ENCODE results near the gene MAP3K21. TPM values are rescaled to one million over a fixed set of nuclear protein-coding genes. Genes with fewer than 3 reads are reported as not detected.

The MAP3K21 gene
- total RNA-seq, 1 donor from 2014 or later: 0.53 TPM

DNA sequence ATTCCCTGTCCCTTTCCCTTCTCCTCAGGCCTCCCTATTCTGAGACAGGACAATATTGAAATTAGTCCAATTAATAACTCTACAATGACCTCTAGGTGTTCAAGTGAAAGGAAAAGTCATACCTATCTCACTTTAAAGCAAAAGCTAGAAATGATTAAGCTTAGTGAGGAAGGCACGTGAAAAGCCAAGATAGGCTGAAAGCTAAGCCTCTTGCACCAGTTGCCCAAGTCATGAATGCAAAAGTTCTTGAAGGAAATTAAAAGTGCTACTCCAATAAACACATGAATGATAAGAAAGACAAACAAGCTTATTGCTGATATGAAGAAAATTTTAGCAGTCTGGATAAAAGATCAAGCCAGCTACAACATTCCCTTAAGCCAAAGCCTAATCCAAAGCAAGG, 3.8 kb upstream of the MAP3K21 start:
- DNase-seq (ENCODE audit: extremely low read depth, low read depth, low spot score): no peak

DNA sequence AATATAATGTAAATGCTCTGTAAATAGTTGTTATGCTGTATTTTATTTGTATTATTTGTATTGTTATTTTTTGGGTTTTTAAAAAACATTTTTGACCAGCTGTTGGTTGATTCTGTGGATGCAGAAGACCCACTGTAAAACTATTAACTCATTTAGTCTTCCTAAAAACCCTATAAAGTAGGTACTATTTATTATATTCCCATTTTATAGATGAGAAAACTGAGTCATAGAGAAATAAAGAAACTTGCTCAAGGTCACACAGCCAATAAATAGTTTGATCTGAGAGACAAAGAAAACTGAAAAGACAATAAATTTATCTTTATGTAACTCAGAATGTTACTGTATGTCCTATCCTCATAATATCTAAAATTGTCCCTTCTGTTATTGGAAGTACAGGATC, 1.2 kb upstream of the MAP3K21 start:
- no peak for DNase-seq (ENCODE audit: extremely low read depth, low read depth, low spot score)

DNA sequence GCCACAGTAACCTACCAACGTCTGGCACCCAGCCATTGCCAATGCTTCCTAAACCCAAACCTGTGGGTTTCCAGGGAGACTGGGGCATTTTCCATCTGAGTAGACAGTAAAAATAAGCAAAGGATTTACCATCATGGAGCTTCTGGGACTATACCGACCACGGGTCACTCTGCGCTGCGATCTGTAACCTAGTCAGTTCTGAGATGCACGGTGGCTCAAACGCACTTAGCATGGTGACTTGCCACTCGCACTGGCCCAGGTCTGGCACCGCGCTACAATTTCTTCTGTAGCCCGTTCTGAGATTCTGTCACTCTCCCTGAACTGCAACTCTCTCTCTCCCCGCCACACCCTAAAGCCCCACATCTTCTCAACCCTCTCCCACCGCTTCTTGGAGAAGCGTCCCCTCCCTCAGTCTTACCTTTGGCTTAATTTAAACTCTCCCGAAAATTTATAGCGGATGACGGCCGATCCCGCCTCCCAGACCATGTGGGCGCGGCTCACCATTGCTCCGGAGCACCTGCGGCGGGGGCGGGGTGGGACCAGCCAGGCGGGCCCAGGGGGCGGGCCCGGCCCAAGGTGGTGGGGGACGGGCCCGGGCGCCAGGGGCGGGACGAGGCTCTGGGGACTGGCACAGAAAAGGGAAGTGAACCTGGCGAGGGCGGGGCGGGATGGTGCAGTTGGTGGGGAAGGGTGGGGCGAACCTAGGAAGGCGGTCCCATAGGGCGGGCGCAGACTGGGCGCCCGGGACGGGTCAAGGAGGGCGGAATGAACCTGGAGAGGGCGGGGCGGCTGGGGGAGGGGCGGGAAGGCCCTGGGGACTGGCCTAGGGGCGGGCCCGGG, 493 bp upstream of the MAP3K21 start:
- DNase-seq (ENCODE audit: extremely low read depth, low read depth, low spot score): no peak

DNA sequence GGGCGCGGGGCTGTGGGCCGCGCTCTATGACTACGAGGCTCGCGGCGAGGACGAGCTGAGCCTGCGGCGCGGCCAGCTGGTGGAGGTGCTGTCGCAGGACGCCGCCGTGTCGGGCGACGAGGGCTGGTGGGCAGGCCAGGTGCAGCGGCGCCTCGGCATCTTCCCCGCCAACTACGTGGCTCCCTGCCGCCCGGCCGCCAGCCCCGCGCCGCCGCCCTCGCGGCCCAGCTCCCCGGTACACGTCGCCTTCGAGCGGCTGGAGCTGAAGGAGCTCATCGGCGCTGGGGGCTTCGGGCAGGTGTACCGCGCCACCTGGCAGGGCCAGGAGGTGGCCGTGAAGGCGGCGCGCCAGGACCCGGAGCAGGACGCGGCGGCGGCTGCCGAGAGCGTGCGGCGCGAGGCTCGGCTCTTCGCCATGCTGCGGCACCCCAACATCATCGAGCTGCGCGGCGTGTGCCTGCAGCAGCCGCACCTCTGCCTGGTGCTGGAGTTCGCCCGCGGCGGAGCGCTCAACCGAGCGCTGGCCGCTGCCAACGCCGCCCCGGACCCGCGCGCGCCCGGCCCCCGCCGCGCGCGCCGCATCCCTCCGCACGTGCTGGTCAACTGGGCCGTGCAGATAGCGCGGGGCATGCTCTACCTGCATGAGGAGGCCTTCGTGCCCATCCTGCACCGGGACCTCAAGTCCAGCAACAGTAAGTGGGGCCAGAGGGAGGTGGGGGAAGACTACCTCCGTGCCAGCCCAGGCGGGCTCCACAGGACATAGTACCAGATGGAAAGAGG, 808 bp downstream of the MAP3K21 start:
- DNase-seq (ENCODE audit: extremely low read depth, low read depth, low spot score): no peak

DNA sequence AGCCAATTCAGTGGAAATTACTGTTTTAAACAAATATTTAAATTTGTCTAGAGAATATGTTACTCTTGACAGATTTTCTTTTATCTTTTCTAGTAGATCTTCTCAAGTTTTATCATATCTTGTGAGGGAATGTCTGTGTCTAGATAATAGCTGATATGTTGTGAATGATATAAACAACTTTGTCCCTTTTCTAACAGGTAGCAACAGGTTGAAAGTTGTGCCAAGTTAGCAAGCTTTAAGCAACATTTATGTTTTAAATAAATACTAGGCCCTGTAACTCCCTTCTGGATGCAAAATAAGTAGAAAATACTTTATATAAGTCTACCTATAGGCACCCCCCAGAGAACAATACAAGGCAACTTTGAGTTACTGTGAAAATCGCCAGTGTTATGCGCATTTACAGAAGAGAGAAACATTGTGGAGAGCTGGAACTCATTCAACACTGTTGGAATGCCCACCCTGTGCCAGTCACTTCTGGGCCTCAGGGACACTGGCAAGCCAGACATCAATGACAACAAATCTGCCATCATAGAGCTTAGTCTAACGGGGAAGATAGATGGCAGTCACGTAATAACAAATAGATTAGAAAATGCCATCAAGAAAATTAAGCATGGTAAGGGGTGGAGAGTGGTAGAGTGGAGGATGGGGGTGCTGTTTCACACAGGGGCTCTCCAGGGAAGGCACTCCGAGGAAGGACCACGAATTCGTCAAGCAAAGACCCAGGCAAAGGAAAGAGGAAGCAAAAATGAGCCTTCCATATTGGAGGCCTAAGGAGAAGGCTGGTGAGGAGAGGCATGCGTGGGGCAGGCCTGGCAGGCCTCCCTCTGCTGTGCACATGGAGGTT, 4.4 kb downstream of the MAP3K21 start:
- DNase-seq (ENCODE audit: extremely low read depth, low read depth, low spot score): no peak

DNA sequence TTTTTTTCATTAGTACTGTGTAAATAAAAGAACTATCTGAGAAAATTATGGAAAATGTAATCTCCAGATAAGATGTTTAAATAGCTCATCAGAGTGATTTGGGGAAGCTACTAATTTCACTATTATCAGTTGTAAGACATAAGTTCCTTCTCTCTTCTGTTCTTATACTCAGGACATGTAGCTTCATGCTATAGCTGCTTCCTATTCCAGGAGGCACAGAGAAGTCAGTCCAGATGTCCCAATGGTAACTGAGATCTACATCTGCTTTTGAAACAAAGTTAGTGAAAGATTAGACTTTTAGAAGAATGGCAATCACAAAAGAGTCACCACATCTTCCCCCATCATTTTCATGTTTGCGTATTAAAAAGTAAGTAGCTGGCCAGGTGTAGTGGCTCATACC, 5.6 kb downstream of the MAP3K21 start:
- DNase-seq (ENCODE audit: extremely low read depth, low read depth, low spot score): no peak

DNA sequence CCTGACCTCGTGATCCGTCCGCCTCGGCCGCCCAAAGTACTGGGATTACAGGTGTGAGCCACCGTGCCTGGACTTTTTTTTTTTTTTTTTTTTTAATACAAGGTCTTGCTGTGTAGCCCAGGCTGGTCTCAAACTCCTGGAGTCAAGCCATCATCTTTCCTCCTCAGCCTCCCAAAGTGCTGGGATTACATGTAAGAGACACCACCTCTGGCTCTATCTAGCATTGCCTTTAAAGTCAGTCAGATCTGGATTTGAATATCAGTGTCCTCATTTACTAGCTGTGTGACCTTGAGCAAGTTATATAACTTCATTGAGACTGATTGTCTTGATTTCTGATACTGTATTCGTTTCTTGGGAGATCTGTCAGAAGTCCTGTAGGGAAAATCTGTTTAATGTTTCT, 6.6 kb downstream of the MAP3K21 start:
- no peak for DNase-seq (ENCODE audit: extremely low read depth, low read depth, low spot score)

DNA sequence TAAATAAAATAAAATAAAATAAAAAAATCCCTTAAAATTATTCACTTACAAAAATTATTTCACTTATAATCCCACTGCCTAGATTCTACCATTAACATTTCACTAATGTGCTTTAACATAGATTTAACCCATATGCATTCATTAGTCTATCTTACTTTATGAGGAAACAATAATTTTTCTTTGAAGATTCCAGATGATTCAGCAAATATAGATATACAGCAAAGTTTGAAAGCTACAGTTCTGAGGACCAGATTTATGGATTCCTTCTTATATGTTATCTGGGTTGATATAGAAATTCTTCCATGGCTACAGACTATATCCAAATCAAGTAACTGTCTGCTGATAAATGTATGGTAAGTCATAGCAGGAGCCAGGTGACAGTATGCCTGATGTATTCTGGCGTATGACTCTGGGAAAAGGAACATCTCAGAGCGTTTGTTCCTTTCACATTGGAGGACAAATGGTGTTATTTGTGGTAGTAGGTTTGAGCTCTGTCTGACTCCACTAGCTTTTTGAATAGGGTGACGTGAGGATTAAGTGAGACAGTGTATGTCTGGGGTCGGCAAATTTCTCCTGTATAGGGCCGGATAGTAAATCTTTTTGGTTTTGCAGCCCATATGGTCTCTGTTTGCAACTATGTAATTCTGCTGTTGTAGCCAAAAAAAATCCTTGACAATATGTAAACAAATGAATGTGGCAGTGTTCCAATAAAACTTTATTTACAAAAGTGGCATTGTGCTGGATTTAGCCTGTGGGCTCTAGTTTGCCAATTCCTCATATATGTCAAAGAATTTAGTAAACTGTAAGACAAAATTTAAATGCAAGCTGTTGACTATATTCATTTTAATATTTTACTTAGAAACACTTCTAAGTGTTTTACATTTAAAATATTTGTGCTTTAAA, 9.3 kb downstream of the MAP3K21 start:
- DNase-seq (ENCODE audit: extremely low read depth, low read depth, low spot score): no peak

DNA sequence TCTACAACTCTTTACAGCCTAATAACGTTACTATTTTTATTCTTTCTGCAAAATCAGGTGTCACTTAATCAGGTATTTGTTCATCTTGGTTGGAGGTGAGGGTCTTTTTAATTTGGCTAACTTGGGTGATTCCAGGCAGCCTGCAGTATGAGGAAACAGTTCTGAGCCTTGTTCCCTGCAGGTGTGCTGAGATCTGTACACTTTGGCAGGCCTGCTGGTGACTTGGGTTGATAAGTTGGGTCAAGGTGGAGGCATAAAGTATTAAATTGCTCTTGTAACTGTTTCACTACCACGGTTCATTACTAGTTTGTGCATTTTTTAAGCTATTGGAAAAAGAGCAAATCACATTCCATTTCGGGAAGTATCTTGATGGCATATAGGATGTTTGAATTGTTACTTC, 10.0 kb downstream of the MAP3K21 start:
- no peak for DNase-seq (ENCODE audit: extremely low read depth, low read depth, low spot score)

DNA sequence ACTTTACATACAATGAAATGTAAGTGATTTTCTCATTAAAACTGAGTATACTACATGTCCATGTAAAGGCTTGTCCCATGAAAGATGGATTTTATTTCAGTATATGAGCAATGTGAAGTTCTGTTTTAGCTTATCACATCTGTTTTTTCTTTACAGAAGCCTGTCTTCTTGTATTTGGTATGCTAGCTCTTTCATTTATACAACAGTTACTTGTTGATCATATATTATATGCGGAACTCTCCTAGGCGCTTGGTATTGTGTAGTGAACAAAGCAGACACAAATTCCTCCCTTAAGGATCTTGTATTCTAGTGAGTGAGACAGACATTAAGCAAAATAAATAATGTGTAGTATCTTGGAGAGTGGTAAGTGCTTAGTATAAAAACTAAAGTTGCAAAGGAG, 10.6 kb downstream of the MAP3K21 start:
- no peak for DNase-seq (ENCODE audit: extremely low read depth, low read depth, low spot score)

DNA sequence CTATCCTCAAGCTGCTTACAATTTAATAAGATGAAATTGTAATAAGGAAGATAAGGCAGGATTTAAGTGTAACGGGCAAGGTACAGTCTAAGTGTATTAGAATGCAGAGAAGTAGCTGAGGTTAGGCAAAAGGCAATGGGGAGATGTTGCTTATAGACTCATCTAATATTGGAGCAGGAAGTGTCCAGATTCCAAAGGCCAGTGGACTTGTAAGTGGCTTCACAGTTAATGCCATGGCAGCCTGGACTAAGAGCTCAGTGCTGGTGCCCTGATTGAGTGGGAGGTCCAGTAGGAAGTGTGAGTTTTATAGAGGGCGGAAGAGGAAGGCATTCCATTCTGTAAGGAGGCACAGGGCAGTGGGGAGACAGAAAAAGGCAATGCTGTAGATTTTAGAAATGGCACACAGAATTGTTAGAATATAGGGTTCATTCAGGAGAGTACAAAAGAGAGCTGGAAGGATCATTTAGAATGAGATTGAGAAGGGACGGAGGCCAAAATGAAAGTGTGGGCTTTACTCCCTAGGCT, 12.6 kb downstream of the MAP3K21 start:
- no peak for DNase-seq (ENCODE audit: extremely low read depth, low read depth, low spot score)

DNA sequence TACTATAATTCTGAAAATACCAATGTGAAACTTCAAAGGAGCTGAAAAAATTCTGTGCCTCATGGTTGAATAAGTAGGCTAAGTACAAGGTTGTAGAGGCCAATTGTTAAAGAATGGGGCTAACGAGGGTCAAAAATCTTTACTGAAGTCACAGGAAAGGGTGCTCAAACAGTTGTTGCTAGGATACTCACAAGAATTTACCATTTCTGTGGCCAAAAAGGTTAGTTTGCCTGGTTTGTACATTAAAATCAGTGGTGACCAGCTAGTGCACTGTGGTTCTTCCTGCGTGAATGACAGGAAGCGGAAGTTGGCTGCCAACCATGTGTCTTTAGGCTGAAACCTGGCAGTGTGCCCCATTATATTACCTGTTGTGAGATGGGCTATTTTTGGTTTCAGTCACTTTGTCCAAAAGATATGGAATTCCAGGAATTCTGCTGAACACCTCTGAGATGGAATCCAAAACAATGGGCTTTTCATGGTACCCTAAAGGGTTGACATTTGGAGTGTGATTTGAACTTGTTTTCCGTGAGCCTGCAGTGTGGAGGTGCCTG, 13.5 kb downstream of the MAP3K21 start:
- DNase-seq (ENCODE audit: extremely low read depth, low read depth, low spot score): no peak

DNA sequence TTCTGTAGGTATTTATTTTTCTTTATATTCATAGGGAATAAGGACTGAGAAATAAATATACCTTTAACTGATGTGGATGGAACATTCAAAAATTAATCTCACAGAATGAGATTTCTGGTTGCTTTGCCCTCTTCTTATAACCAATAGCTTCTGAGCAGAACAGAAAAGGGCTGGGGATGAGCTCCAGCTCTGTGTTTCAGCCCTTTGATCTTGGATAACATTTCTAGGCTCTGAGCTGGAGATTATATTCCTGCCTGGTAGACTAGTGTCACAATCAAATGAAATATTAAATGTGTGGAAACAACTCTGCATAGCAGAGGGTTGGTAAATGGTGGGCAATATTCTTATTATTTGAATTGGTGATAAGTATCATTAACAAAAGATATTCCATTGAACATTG, 14.6 kb downstream of the MAP3K21 start:
- DNase-seq (ENCODE audit: extremely low read depth, low read depth, low spot score): no peak

DNA sequence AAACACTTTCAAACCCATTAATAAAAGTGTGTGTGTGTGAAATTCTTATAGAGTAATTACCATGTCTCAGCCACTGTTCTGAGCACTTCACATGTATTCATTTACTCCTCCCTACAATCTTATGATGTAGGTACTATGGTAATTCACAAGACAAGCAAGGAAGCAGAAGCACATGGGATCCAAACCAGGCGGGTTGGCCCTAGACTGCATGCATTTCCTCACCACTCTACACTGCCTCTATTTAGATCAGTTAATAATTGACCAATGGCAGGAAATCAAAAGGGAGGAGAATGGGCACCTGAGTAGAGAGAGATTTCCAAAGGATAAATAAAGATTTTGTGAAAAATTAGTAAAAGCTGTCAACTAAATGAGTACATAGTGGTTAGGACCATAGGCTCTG, 15.7 kb downstream of the MAP3K21 start:
- no peak for DNase-seq (ENCODE audit: extremely low read depth, low read depth, low spot score)

DNA sequence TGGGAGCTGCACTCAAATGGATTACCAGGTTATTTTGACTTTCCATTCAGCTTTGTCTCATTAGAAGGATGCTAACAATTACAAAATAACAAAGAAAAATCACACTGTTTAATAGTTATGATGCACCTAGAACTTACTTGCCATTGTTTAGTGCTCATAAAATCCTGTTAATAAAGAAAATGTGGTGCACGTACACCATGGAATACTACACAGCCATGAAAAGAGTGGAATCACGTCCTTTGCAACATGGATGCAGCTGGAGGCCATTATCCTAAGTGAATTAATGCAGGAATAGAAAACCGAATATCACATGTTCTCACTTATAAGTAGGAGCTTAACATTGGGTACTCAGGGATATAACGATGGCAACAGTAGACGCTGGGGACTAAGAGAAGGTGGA, 19.8 kb downstream of the MAP3K21 start:
- no peak for DNase-seq (ENCODE audit: extremely low read depth, low read depth, low spot score)

DNA sequence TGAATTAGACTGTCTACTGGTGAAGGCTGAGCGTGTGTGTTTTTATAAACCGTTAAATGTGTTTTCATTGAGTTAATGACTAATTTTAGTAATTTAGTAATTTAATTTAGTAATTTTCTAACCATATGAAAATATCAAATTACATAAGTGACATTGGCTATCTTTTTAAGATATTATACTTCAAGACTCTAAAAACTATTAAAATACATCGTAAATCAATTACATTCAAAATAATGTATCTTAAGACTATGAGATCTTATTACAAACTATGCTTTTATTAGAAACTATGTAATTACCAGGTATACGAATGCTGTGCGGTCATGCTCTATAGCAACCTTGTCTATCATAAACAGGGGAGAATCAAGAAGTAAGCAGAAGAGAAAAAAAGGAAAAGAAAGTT, 21.6 kb downstream of the MAP3K21 start:
- DNase-seq (ENCODE audit: extremely low read depth, low read depth, low spot score): no peak

DNA sequence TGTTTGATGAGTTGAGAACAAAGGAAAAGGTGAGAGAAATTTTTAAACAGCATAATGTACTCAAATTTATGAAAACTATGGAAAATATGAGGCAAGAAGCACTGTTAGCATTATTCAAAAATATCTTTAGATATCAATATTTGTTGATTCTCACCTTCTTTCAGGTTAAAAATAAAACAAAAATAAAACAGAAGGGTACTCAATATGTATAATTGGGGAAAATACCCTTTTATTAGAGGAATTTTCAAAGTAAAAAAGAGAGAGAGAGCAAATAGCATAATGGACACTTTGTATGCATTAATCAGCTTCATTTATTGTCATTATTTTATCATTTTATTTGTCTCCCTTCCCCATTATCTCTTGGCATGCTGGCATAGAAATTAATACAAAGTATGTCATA, 27.5 kb downstream of the MAP3K21 start:
- no peak for DNase-seq (ENCODE audit: extremely low read depth, low read depth, low spot score)

DNA sequence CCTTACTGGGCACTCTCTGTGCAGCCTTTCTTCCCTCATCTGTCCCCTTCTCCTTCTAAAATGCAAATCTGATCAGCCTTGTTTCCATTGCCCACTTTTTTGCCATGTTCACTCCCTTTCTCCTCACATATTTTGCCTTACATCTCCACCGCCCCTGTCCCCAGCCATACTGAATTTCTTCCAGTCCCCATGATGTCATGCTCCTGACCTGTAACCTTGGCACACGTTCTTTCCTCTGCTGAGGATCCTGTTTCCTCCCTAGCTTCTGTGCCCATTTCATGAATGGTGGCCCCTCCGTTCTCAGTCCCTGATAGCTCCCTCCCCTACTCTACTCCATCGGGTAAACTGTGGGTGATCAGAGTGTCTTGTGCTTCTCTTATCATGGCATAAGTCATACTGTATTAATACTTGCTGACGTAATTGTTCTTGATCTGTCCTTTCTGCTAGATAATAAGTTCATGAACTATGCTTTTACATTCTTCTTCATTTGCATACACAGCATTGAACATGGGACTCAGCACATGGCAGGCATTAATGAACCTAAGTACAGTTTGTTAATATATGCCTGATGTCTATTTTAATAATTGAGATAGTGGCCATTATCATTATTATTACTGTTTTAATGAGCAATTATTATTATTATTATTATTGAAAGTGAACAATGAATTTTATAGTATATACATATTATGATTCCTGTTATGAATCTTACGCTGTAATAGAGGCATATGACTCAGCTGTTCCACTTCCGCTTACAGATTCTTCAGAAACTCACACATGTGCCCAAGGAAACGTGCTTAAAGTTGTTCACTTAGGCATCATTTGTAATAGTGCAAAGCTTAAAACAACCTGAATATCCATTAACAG, 28.5 kb downstream of the MAP3K21 start:
- no peak for DNase-seq (ENCODE audit: extremely low read depth, low read depth, low spot score)

DNA sequence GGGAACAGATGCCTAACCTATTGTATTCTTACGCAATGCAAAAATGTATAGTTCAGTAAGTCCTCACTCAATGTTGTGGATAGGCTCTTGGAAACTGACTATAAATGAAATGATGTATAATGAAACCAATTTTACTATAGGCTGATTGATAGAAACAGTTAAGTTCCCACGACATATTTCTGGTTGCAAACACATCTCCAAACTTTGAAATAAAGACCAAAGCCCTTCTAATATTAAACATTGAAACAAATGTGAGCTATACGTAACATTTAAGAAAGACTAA, 29.1 kb downstream of the MAP3K21 start:
- DNase-seq (ENCODE audit: extremely low read depth, low read depth, low spot score): no peak

Measured in glomerular endothelial cell (primary cell).